ENCODE measurements around the gene AKIRIN1. TPM values are rescaled to one million over a fixed set of nuclear protein-coding genes. Genes with fewer than 3 reads are reported as not detected.
A peak's percentile ranks its signal among the peaks of the same experiment; 100 is the strongest.

The AKIRIN1 gene
- polyA plus RNA-seq, 1 of the 3 experiments (the other 2 are of a cell fraction), result 37.0 TPM

GRCh38 chr1:39047374-39048229, 56.5 kb downstream of the AKIRIN1 start:
- Histone ChIP-seq H4K20me1 (ENCODE audit: insufficient read depth) (no peaks in the 10 kb centered on the region), H3K4me3 (ENCODE audit: low read depth in 2 of 2, low read length in 1 of 2) (no peak overlapping the region), H3K79me2 (ENCODE audit: insufficient read depth) (no peaks in the 10 kb centered on the region), H3K9me2 (no peaks in the 10 kb centered on the region), H3K27me3 (ENCODE audit: insufficient read depth) (no peaks in the 10 kb centered on the region), H2AFZ (ENCODE audit: low read depth) (peak overlapping the region; percentile 29; the same call in 1 of the 2 replicates), H3K9me3 (no peaks in the 10 kb centered on the region), H3K4me1 (ENCODE audit: control insufficient read depth in 1 of 2, insufficient read depth in 2 of 2, low read depth in 1 of 2, low read length in 1 of 2) (0 out of 4 replicates have a peak, but pooled peaks cover 0 to 11% of the 10 kb centered on the region in 2 experiments), H3K9ac (peak overlapping the region; percentile 55), H3K27ac (ENCODE audit: low read depth in 2 of 2, low read length in 1 of 2) (peak overlapping the region; percentile 4 to 88; a peak in 2 of 4 replicates), H3K36me3 (replicated peaks in 1 of 2; ENCODE audit: control insufficient read depth in 1 of 2, insufficient read depth in 2 of 2, low read length in 1 of 2) (peaks cover 1 to 5% of the 10 kb centered on the region in 2 experiments), H3F3A (replicated peaks; ENCODE audit: insufficient read depth) (peaks cover 16% of the 10 kb centered on the region), H3K4me2 (peak overlapping the region; percentile 44)
- POLR2A ChIA-PET, result no interaction called here
- TF ChIP-seq SMC3 (IDR thresholded peaks at IDR 0.05; ENCODE audit: low read depth, low read length) (no peak), CHD2 (IDR thresholded peaks at IDR 0.05; ENCODE audit: low read length, partially characterized antibody) (no peak), EP300 (IDR thresholded peaks at IDR 0.05; ENCODE audit: borderline replicate concordance in 1 of 2, low read depth in 1 of 2, low read length in 1 of 2) (no peak; a peak in 1 of 4 replicates), TAF1 (IDR thresholded peaks at IDR 0.05; ENCODE audit: borderline replicate concordance, low read depth, low read length) (no peak), ZBTB33 (IDR thresholded peaks at IDR 0.05; ENCODE audit: borderline replicate concordance, low read depth) (no peak), FOSL2 (IDR thresholded peaks at IDR 0.05; ENCODE audit: borderline replicate concordance, low read depth) (peak; percentile 77), JUND (IDR thresholded peaks at IDR 0.05) (peak; percentile 58), MXI1 (IDR thresholded peaks at IDR 0.05; ENCODE audit: low read depth, low read length) (no peak), RXRA (IDR thresholded peaks at IDR 0.05; ENCODE audit: borderline replicate concordance, low read depth) (no peak), REST (IDR thresholded peaks at IDR 0.05; ENCODE audit: low read depth, low read length) (no peak), TCF12 (IDR thresholded peaks at IDR 0.05) (no peak), RFX5 (IDR thresholded peaks at IDR 0.05; ENCODE audit: low read length) (no peak; the same call in 1 of the 2 replicates), RCOR1 (IDR thresholded peaks at IDR 0.05; ENCODE audit: low read length) (no peak)
- TF ChIP-seq, protein P1, sequence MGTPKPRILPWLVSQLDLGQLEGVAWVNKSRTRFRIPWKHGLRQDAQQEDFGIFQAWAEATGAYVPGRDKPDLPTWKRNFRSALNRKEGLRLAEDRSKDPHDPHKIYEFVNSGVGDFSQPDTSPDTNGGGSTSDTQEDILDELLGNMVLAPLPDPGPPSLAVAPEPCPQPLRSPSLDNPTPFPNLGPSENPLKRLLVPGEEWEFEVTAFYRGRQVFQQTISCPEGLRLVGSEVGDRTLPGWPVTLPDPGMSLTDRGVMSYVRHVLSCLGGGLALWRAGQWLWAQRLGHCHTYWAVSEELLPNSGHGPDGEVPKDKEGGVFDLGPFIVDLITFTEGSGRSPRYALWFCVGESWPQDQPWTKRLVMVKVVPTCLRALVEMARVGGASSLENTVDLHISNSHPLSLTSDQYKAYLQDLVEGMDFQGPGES (IDR thresholded peaks at IDR 0.05; ENCODE audit: low read depth, low read length), result no peak
- TF ChIP-seq, protein P2, sequence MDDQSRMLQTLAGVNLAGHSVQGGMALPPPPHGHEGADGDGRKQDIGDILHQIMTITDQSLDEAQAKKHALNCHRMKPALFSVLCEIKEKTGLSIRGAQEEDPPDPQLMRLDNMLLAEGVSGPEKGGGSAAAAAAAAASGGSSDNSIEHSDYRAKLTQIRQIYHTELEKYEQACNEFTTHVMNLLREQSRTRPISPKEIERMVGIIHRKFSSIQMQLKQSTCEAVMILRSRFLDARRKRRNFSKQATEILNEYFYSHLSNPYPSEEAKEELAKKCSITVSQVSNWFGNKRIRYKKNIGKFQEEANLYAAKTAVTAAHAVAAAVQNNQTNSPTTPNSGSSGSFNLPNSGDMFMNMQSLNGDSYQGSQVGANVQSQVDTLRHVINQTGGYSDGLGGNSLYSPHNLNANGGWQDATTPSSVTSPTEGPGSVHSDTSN (IDR thresholded peaks at IDR 0.05), result peak; percentile 87
- 49% methylated on average over 12 of the region's 12 CpGs for WGBS (ENCODE audit: low lambda C conversion rate)
- CTCF ChIA-PET, result no interaction called here
- DNase-seq, result no peak
